ENCODE results near the gene PARD3B.

GRCh38 chr2:205628422-205628821 lies 1083.1 kb downstream of the PARD3B start:
- TF ChIP-seq CTCF (conservative IDR thresholded peaks at IDR 0.05; ENCODE audit: low read depth, low read length) (no peak), EZH2 (IDR thresholded peaks at IDR 0.05; ENCODE audit: low read length, unreplicated experiment) (no peak), EZH2phosphoT487 (IDR thresholded peaks at IDR 0.05; ENCODE audit: borderline replicate concordance, low read length) (no peak)

Data from PC-3 (cell line).